ENCODE measurements around the gene C6orf52. TPM values are rescaled to one million over a fixed set of nuclear protein-coding genes. Genes with fewer than 3 reads are reported as not detected.

The C6orf52 gene
- total and polyA plus RNA-seq, 2 donors from 2014 or later = 1.5 to 3.8 TPM

DNA sequence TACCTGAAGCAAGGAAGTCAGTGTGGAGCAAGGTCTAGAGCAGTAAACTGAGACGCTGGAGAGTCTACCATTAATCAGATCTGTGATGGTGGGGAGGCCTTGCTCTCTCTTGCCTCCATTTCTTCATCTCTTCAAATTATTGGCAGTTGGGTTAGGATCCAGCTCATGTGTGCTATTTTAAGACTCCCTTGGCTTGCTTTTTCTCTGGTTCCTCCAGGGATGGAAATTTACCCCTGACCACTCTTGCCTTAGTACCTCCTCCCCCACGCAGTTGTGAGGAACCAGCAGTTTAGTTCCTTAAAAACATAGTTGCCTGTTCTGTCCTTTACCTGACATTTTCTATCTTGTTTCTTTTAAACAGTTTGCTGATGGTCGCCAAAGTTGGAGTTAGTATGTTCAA is 35.8 kb upstream of the C6orf52 start:
- Histone ChIP-seq H3K27me3 (ENCODE audit: control insufficient read depth, insufficient read depth, low read length) (no peaks in the 10 kb centered on the region), H3K27ac (ENCODE audit: low read depth in 2 of 2, low read length in 2 of 2) (no peak overlapping the region), H3K36me3 (ENCODE audit: control insufficient read depth in 2 of 3, insufficient read depth in 3 of 3, low read length in 3 of 3) (peaks cover 0 to 37% (median 11%) of the 10 kb centered on the region in 3 donors), H3K9ac (ENCODE audit: low read length in 3 of 3) (no peak overlapping the region), H3K4me3 (ENCODE audit: low read length in 3 of 3) (no peak overlapping the region), H3K9me3 (ENCODE audit: control insufficient read depth in 2 of 3, insufficient read depth in 1 of 3, low read length in 3 of 3) (no peaks in the 10 kb centered on the region), H3K4me1 (ENCODE audit: control insufficient read depth in 2 of 3, insufficient read depth in 2 of 3, low read depth in 1 of 3, low read length in 3 of 3) (no peaks in the 10 kb centered on the region)
- DNase-seq (no peak), FAIRE-seq (no peak)
- TF ChIP-seq, protein P1, sequence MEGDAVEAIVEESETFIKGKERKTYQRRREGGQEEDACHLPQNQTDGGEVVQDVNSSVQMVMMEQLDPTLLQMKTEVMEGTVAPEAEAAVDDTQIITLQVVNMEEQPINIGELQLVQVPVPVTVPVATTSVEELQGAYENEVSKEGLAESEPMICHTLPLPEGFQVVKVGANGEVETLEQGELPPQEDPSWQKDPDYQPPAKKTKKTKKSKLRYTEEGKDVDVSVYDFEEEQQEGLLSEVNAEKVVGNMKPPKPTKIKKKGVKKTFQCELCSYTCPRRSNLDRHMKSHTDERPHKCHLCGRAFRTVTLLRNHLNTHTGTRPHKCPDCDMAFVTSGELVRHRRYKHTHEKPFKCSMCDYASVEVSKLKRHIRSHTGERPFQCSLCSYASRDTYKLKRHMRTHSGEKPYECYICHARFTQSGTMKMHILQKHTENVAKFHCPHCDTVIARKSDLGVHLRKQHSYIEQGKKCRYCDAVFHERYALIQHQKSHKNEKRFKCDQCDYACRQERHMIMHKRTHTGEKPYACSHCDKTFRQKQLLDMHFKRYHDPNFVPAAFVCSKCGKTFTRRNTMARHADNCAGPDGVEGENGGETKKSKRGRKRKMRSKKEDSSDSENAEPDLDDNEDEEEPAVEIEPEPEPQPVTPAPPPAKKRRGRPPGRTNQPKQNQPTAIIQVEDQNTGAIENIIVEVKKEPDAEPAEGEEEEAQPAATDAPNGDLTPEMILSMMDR (IDR thresholded peaks at IDR 0.05; ENCODE audit: borderline replicate concordance, extremely low read depth, insufficient read depth) = no peak
- intact Hi-C loops (cut with DNase I) = no loop called here

DNA sequence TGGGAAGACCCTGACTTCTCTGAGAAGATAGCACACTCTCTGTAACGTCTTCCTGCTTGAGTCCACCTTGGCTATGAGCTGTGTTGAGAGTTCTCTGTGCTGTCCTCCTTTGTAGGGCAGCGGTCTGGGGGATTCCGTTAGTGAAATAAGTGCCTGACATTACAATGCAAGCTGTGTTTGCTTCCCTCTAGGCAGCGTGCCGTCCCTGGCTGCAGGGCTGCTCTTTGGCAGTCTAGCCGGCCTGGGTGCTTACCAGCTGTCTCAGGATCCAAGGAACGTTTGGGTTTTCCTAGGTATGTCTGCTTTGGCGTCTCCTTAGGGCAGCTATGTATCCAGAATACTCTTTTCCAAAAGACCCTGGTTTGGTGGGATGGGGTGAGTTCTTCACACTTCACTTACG is 31.3 kb upstream of the C6orf52 start:
- Histone ChIP-seq H3K36me3 (ENCODE audit: control insufficient read depth in 2 of 3, insufficient read depth in 3 of 3, low read length in 3 of 3) (peaks cover 0 to 40% (median 6%) of the 10 kb centered on the region in 3 donors), H3K4me1 (ENCODE audit: control insufficient read depth in 2 of 3, insufficient read depth in 2 of 3, low read depth in 1 of 3, low read length in 3 of 3) (peaks cover 0 to 17% (median 12%) of the 10 kb centered on the region in 3 donors), H3K9me3 (ENCODE audit: control insufficient read depth in 2 of 3, insufficient read depth in 1 of 3, low read length in 3 of 3) (no peaks in the 10 kb centered on the region), H3K27ac (ENCODE audit: low read depth in 2 of 2, low read length in 2 of 2) (no peak overlapping the region), H3K27me3 (ENCODE audit: control insufficient read depth, insufficient read depth, low read length) (no peaks in the 10 kb centered on the region), H3K4me3 (ENCODE audit: low read length in 3 of 3) (no peak overlapping the region), H3K9ac (ENCODE audit: low read length in 3 of 3) (no peak overlapping the region)
- intact Hi-C loops (cut with DNase I) = no loop called here
- TF ChIP-seq, protein P1 (IDR thresholded peaks at IDR 0.05; ENCODE audit: borderline replicate concordance, extremely low read depth, insufficient read depth) = no peak
- no peak for DNase-seq
- FAIRE-seq = no peak

DNA sequence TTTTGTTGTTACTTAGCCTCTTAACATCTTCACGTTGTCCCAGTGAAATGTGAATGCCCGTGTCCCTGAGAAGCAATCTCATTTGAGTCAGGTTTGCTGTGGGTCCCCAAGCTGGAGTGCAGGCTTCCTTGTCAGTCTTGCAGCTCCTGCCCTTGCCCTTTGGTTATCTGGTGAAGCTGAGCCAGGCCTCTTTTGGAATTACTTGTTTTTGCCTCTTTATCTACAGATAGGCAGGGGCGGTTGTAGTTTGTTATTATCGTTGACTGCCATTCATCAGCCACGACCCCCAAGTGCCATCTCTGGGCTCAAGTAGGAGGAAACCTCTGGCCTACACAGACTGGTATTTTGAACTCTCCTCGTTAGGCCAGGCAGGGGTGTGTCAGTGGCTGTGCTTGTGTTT is 30.6 kb upstream of the C6orf52 start:
- Histone ChIP-seq H3K4me3 (ENCODE audit: low read length in 3 of 3) (peak overlapping the region in 1 of 3 donors; percentile 94), H3K9ac (ENCODE audit: low read length in 3 of 3) (peak overlapping the region in 1 of 3 donors; percentile 2), H3K27me3 (ENCODE audit: control insufficient read depth, insufficient read depth, low read length) (no peaks in the 10 kb centered on the region), H3K9me3 (ENCODE audit: control insufficient read depth in 2 of 3, insufficient read depth in 1 of 3, low read length in 3 of 3) (no peaks in the 10 kb centered on the region), H3K36me3 (ENCODE audit: control insufficient read depth in 2 of 3, insufficient read depth in 3 of 3, low read length in 3 of 3) (peaks cover 0 to 36% (median 6%) of the 10 kb centered on the region in 3 donors), H3K27ac (ENCODE audit: low read depth in 2 of 2, low read length in 2 of 2) (no peak overlapping the region), H3K4me1 (ENCODE audit: control insufficient read depth in 2 of 3, insufficient read depth in 2 of 3, low read depth in 1 of 3, low read length in 3 of 3) (peaks cover 0 to 17% (median 12%) of the 10 kb centered on the region in 3 donors)
- no peak for FAIRE-seq
- DNase-seq = no peak
- TF ChIP-seq, protein P1 (IDR thresholded peaks at IDR 0.05; ENCODE audit: borderline replicate concordance, extremely low read depth, insufficient read depth) = no peak
- intact Hi-C loops (cut with DNase I) = no loop called here

DNA sequence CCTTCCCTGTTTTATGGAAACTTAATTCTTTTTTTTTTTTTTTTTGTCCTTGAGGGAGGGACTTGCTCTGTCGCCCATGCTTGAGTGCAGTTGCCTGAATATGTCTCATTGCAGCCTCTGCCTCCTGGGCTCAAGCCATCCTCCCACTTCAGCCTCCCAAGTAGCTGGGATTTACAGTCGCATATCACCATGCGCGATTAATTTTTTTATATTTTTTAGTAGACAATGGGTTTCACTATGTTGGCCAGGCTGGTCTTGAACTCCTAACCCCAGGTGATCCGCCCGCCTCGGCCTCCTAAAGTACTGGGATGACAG is 29.1 kb upstream of the C6orf52 start:
- Histone ChIP-seq H3K4me3 (ENCODE audit: low read length in 3 of 3) (peak overlapping the region; percentile 91 to 96 (median 94)), H3K36me3 (ENCODE audit: control insufficient read depth in 2 of 3, insufficient read depth in 3 of 3, low read length in 3 of 3) (peaks cover 0 to 23% (median 6%) of the 10 kb centered on the region in 3 donors), H3K9ac (ENCODE audit: low read length in 3 of 3) (peak overlapping the region; percentile 90 to 97 (median 93)), H3K27ac (ENCODE audit: low read depth in 2 of 2, low read length in 2 of 2) (peak overlapping the region in 1 of 2 donors; percentile 77), H3K4me1 (ENCODE audit: control insufficient read depth in 2 of 3, insufficient read depth in 2 of 3, low read depth in 1 of 3, low read length in 3 of 3) (peaks cover 0 to 17% (median 12%) of the 10 kb centered on the region in 3 donors), H3K27me3 (ENCODE audit: control insufficient read depth, insufficient read depth, low read length) (no peaks in the 10 kb centered on the region), H3K9me3 (ENCODE audit: control insufficient read depth in 2 of 3, insufficient read depth in 1 of 3, low read length in 3 of 3) (no peaks in the 10 kb centered on the region)
- FAIRE-seq (no peak), DNase-seq (peak in 1 of 5 donors; percentile 63)
- TF ChIP-seq, protein P1 (IDR thresholded peaks at IDR 0.05; ENCODE audit: borderline replicate concordance, extremely low read depth, insufficient read depth) = no peak
- intact Hi-C loops (cut with DNase I) = no loop called here

All from kidney (tissue), 14 donors.